ENCODE results near the gene TEX52. TPM values are rescaled to one million over a fixed set of nuclear protein-coding genes. Genes with fewer than 3 reads are reported as not detected.
A peak's percentile ranks its signal among the peaks of the same experiment; 100 is the strongest.
"Not testable (repeated sequence)": the region's sequence is repeated elsewhere in the genome, so short reads cannot be mapped to it uniquely, and the experiment has no call there.

Gene TEX52
- total and polyA plus RNA-seq, 4 experiments from 2014 or later, result not detected

- CTCF ChIA-PET (ENCODE audit: partially characterized antibody), result not testable (repeated sequence)
Measured at GRCh38 chr12:2868986-2869632, 12.3 kb upstream of the TEX52 start.

GRCh38 chr12:2864198-2864597, 7.4 kb upstream of the TEX52 start:
- no peak for DNase-seq
- H3K9me3 ChIP-seq (ENCODE audit: control insufficient read depth in 1 of 2, low read length in 2 of 2), result no peaks in the 10 kb centered on the region
- no peaks in the 10 kb centered on the region for H3K36me3 ChIP-seq (ENCODE audit: insufficient read depth, low read length)
- no peak overlapping the region for H3K4me3 ChIP-seq (ENCODE audit: low read length in 2 of 2)
- H3K9me3 Mint-ChIP-seq, result no peaks in the 10 kb centered on the region
- H3K27ac Mint-ChIP-seq, result peak overlapping the region in 1 of 7 donors; percentile 3
- H3K4me1 ChIP-seq (ENCODE audit: insufficient read depth, low read length), result no peaks in the 10 kb centered on the region
- ChIA-PET CTCF (ENCODE audit: partially characterized antibody) (interaction anchor here (0.7 to 1.5 kb wide), 3 partner anchors 10 to 24 kb away, joined by 3 to 8 read pairs (median 3); no protein-coding TSS in a partner anchor), POLR2A (ENCODE audit: partially characterized antibody) (no interaction called here)
- H3K27ac ChIP-seq (ENCODE audit: low read depth, low read length), result no peak overlapping the region
- no peaks in the 10 kb centered on the region for H3K27me3 ChIP-seq (ENCODE audit: insufficient read depth, low read length)
- intact Hi-C loops (cut with micrococcal nuclease), result no loop called here
- no peaks in the 10 kb centered on the region for H3K27me3 Mint-ChIP-seq
- peaks cover 2 to 8% (median 6%) of the 10 kb centered on the region in 4 donors for H3K4me1 Mint-ChIP-seq
- H3K4me3 Mint-ChIP-seq, result no peak overlapping the region
- H3K36me3 Mint-ChIP-seq, result no peaks in the 10 kb centered on the region

More at GRCh38 chr12:2868986-2869632, 12.3 kb upstream of the TEX52 start:
- intact Hi-C loops (cut with micrococcal nuclease); H3K27me3 Mint-ChIP-seq; H3K27ac ChIP-seq (ENCODE audit: low read depth, low read length); H3K36me3 Mint-ChIP-seq; DNase-seq; H3K9me3 ChIP-seq (ENCODE audit: control insufficient read depth in 1 of 2, low read length in 2 of 2); H3K4me1 ChIP-seq (ENCODE audit: insufficient read depth, low read length); H3K36me3 ChIP-seq (ENCODE audit: insufficient read depth, low read length); H3K4me3 ChIP-seq (ENCODE audit: low read length in 2 of 2); H3K9me3 Mint-ChIP-seq; H3K27me3 ChIP-seq (ENCODE audit: insufficient read depth, low read length); H3K4me3 Mint-ChIP-seq; H3K27ac Mint-ChIP-seq; H3K4me1 Mint-ChIP-seq; POLR2A ChIA-PET (ENCODE audit: partially characterized antibody): not testable (repeated sequence)

- H3K27ac Mint-ChIP-seq; DNase-seq; H3K27ac ChIP-seq (ENCODE audit: low read depth, low read length); H3K4me3 ChIP-seq (ENCODE audit: low read length in 2 of 2); H3K4me1 ChIP-seq (ENCODE audit: insufficient read depth, low read length); POLR2A ChIA-PET (ENCODE audit: partially characterized antibody); H3K9me3 Mint-ChIP-seq; H3K36me3 Mint-ChIP-seq; intact Hi-C loops (cut with micrococcal nuclease); H3K4me3 Mint-ChIP-seq; H3K4me1 Mint-ChIP-seq; H3K27me3 Mint-ChIP-seq; H3K36me3 ChIP-seq (ENCODE audit: insufficient read depth, low read length); H3K9me3 ChIP-seq (ENCODE audit: control insufficient read depth in 1 of 2, low read length in 2 of 2); H3K27me3 ChIP-seq (ENCODE audit: insufficient read depth, low read length): not testable (repeated sequence)
- CTCF ChIA-PET (ENCODE audit: partially characterized antibody), result interaction anchor here (0.9 to 1.5 kb wide), 2 partner anchors 10 to 21 kb away, joined by 3 to 8 read pairs; no protein-coding TSS in a partner anchor
Measured at GRCh38 chr12:2863402-2863801, 6.6 kb upstream of the TEX52 start.

GRCh38 chr12:2862876-2863275, 6.0 kb upstream of the TEX52 start:
- ChIA-PET POLR2A (ENCODE audit: partially characterized antibody) (no interaction called here), CTCF (ENCODE audit: partially characterized antibody) (no interaction called here)
- H3K4me1 ChIP-seq (ENCODE audit: insufficient read depth, low read length), result no peaks in the 10 kb centered on the region
- Mint-ChIP-seq H3K36me3 (peaks cover 2 to 4% of the 10 kb centered on the region in 2 donors), H3K4me1 (peaks cover 0 to 4% (median under 1%) of the 10 kb centered on the region in 4 donors), H3K27me3 (no peaks in the 10 kb centered on the region), H3K4me3 (no peak overlapping the region), H3K9me3 (no peaks in the 10 kb centered on the region), H3K27ac (no peak overlapping the region)
- no peak overlapping the region for H3K4me3 ChIP-seq (ENCODE audit: low read length in 2 of 2)
- no peak for DNase-seq
- no peaks in the 10 kb centered on the region for H3K36me3 ChIP-seq (ENCODE audit: insufficient read depth, low read length)
- no peaks in the 10 kb centered on the region for H3K27me3 ChIP-seq (ENCODE audit: insufficient read depth, low read length)
- no peaks in the 10 kb centered on the region for H3K9me3 ChIP-seq (ENCODE audit: control insufficient read depth in 1 of 2, low read length in 2 of 2)
- intact Hi-C loops (cut with micrococcal nuclease), result no loop called here
- no peak overlapping the region for H3K27ac ChIP-seq (ENCODE audit: low read depth, low read length)

- no peaks in the 10 kb centered on the region for H3K36me3 ChIP-seq (ENCODE audit: insufficient read depth, low read length)
- H3K4me3 Mint-ChIP-seq, result no peak overlapping the region
- H3K36me3 Mint-ChIP-seq, result peaks cover 9 to 10% of the 10 kb centered on the region in 2 donors
- DNase-seq, result no peak
- no peak overlapping the region for H3K4me3 ChIP-seq (ENCODE audit: low read length in 2 of 2)
- intact Hi-C loops (cut with micrococcal nuclease), result no loop called here
- ChIA-PET POLR2A (ENCODE audit: partially characterized antibody) (interaction anchor here (1.0 kb wide), 1 partner anchor 11 kb away, joined by 3 read pairs; no protein-coding TSS in a partner anchor), CTCF (ENCODE audit: partially characterized antibody) (no interaction called here)
- peak overlapping the region in 2 of 7 donors; percentile 1 to 46 for H3K27ac Mint-ChIP-seq
- no peaks in the 10 kb centered on the region for H3K27me3 Mint-ChIP-seq
- no peaks in the 10 kb centered on the region for H3K9me3 Mint-ChIP-seq
- H3K27ac ChIP-seq (ENCODE audit: low read depth, low read length), result no peak overlapping the region
- no peaks in the 10 kb centered on the region for H3K27me3 ChIP-seq (ENCODE audit: insufficient read depth, low read length)
- no peaks in the 10 kb centered on the region for H3K4me1 Mint-ChIP-seq
- H3K4me1 ChIP-seq (ENCODE audit: insufficient read depth, low read length), result no peaks in the 10 kb centered on the region
- no peaks in the 10 kb centered on the region for H3K9me3 ChIP-seq (ENCODE audit: control insufficient read depth in 1 of 2, low read length in 2 of 2)
Measured at GRCh38 chr12:2860170-2860569, 3.3 kb upstream of the TEX52 start.

- H3K27ac Mint-ChIP-seq, result peak overlapping the region in 1 of 7 donors; percentile 65
- Histone ChIP-seq H3K27me3 (ENCODE audit: insufficient read depth, low read length) (no peaks in the 10 kb centered on the region), H3K9me3 (ENCODE audit: control insufficient read depth in 1 of 2, low read length in 2 of 2) (no peaks in the 10 kb centered on the region), H3K4me3 (ENCODE audit: low read length in 2 of 2) (no peak overlapping the region), H3K36me3 (ENCODE audit: insufficient read depth, low read length) (no peaks in the 10 kb centered on the region), H3K27ac (ENCODE audit: low read depth, low read length) (no peak overlapping the region), H3K4me1 (ENCODE audit: insufficient read depth, low read length) (no peaks in the 10 kb centered on the region)
- CTCF ChIA-PET (ENCODE audit: partially characterized antibody), result no interaction called here
- H3K27me3 Mint-ChIP-seq, result no peaks in the 10 kb centered on the region
- no peaks in the 10 kb centered on the region for H3K9me3 Mint-ChIP-seq
- no peak overlapping the region for H3K4me3 Mint-ChIP-seq
- no peak for DNase-seq
- intact Hi-C loops (cut with micrococcal nuclease), result no loop called here
- H3K36me3 Mint-ChIP-seq, result peaks cover 10 to 12% of the 10 kb centered on the region in 2 donors
- H3K4me1 Mint-ChIP-seq, result no peaks in the 10 kb centered on the region
- POLR2A ChIA-PET (ENCODE audit: partially characterized antibody), result interaction anchor here (1.2 kb wide), 1 partner anchor 18 kb away, joined by 4 read pairs; the partner anchor contains the start of genes FOXM1 and RHNO1
Measured at GRCh38 chr12:2858944-2859421, 2.1 kb upstream of the TEX52 start.

- Mint-ChIP-seq H3K4me1 (peaks cover 0 to 1% (median 0%) of the 10 kb centered on the region in 4 donors), H3K27ac (peak overlapping the region in 2 of 7 donors; percentile 65 to 71), H3K4me3 (no peak overlapping the region), H3K9me3 (no peaks in the 10 kb centered on the region), H3K27me3 (no peaks in the 10 kb centered on the region), H3K36me3 (peaks cover 10 to 12% of the 10 kb centered on the region in 2 donors)
- no peaks in the 10 kb centered on the region for H3K4me1 ChIP-seq (ENCODE audit: insufficient read depth, low read length)
- no peak overlapping the region for H3K4me3 ChIP-seq (ENCODE audit: low read length in 2 of 2)
- H3K9me3 ChIP-seq (ENCODE audit: control insufficient read depth in 1 of 2, low read length in 2 of 2), result no peaks in the 10 kb centered on the region
- H3K27me3 ChIP-seq (ENCODE audit: insufficient read depth, low read length), result no peaks in the 10 kb centered on the region
- CTCF ChIA-PET (ENCODE audit: partially characterized antibody), result interaction anchor here (0.9 kb wide), 1 partner anchor 215 kb away, joined by 3 read pairs; no protein-coding TSS in a partner anchor
- no peak for DNase-seq
- POLR2A ChIA-PET (ENCODE audit: partially characterized antibody), result interaction anchor here (1.2 kb wide), 1 partner anchor 19 kb away, joined by 4 read pairs; the partner anchor contains the start of genes FOXM1 and RHNO1
- no peaks in the 10 kb centered on the region for H3K36me3 ChIP-seq (ENCODE audit: insufficient read depth, low read length)
- intact Hi-C loops (cut with micrococcal nuclease), result no loop called here
- no peak overlapping the region for H3K27ac ChIP-seq (ENCODE audit: low read depth, low read length)
Measured at GRCh38 chr12:2858334-2858733, 1.5 kb upstream of the TEX52 start.

All from CD4-positive, alpha-beta memory T cell (primary cell).